ENCODE measurements around the gene MRGPRX3.

MRGPRX3 gene

DNA sequence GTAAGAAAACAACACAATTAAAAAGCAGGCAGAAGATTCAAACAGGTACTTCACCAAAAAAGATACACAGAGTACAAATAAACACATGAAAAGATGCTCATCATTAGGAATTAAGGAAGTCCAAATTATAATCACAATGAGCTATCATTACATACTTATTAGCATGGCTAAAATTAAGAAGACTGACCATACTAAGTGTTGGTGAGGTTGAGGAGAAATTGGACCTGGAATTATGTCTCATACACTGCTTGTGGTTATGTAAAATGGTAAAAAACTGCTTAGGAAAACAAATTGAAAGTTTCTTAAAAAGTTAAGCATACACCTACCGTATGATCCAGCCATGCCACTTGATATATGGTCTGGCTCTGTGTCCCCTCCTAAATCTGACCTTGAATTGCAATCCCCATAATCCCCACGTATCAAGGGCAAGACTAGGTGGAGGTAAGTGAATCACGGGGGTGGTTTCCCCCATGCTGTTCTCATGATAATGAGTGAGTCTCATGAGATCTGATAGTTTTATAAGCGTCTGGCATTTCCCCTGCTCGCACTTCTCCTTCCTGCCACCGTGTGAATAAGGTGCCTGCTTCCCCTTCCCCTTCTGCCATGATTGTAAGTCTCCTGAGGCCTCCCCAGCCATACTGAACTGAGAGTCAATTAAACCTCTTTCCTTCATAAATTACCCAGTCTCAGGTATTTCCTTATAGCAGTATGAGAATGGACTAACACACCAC lies 31.3 kb upstream of the MRGPRX3 start:
- Histone ChIP-seq H2AFZ (no peak overlapping the region), H3K4me1 (no peaks in the 10 kb centered on the region), H3K4me2 (ENCODE audit: low read length) (no peak overlapping the region), H3K27me3 (ENCODE audit: control insufficient read depth, insufficient read depth, low read length) (no peaks in the 10 kb centered on the region), H3K9me3 (ENCODE audit: control insufficient read depth, low read length) (no peaks in the 10 kb centered on the region), H3K4me3 (ENCODE audit: low read depth, low read length) (no peak overlapping the region), H3K79me2 (no peaks in the 10 kb centered on the region), H3K27ac (no peak overlapping the region), H3K36me3 (ENCODE audit: control insufficient read depth, insufficient read depth, low read length) (no peaks in the 10 kb centered on the region), H3K9ac (no peak overlapping the region)
- TF ChIP-seq, protein P1, sequence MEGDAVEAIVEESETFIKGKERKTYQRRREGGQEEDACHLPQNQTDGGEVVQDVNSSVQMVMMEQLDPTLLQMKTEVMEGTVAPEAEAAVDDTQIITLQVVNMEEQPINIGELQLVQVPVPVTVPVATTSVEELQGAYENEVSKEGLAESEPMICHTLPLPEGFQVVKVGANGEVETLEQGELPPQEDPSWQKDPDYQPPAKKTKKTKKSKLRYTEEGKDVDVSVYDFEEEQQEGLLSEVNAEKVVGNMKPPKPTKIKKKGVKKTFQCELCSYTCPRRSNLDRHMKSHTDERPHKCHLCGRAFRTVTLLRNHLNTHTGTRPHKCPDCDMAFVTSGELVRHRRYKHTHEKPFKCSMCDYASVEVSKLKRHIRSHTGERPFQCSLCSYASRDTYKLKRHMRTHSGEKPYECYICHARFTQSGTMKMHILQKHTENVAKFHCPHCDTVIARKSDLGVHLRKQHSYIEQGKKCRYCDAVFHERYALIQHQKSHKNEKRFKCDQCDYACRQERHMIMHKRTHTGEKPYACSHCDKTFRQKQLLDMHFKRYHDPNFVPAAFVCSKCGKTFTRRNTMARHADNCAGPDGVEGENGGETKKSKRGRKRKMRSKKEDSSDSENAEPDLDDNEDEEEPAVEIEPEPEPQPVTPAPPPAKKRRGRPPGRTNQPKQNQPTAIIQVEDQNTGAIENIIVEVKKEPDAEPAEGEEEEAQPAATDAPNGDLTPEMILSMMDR (IDR thresholded peaks at IDR 0.05), result no peak

DNA sequence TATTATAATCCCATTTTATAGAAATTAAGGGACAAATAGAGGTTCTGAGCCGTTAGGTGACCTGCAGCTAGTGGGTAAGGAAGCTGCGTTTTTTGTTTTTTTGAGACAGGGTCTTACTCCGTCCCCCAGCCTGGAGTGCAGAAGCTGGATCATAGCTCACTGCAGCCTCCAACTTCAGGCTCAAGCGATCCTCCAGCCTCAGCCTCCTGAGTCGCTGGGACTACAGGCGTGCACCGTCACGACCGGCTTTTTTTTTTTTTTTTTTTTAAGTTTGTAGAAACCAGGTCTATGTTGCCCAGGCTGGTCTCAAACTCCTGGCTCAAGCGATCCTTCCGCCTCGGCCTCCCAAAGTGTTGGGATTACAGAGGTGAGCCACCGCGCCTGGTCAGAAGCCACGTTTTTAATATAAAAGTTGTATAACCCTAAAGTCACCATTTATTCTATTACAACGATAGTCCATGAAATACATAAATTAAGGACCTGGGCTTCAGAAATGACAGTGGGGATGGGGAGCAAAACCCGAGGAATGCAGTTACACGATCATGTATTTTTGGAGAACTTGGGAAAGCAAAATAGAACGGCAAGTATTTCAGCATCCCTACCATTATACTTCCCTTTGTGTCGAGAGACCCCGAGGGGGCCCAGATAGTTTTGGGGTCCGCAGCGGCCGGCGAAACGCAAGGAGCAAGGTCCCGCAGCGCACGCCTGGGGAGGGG lies 27.1 kb upstream of the MRGPRX3 start:
- Histone ChIP-seq H3K27me3 (ENCODE audit: control insufficient read depth, insufficient read depth, low read length) (no peaks in the 10 kb centered on the region), H3K9ac (peak overlapping the region; percentile 11), H3K4me3 (ENCODE audit: low read depth, low read length) (peak overlapping the region; percentile 68), H3K27ac (no peak overlapping the region), H3K9me3 (ENCODE audit: control insufficient read depth, low read length) (no peaks in the 10 kb centered on the region), H3K4me2 (ENCODE audit: low read length) (peak overlapping the region; percentile 72), H2AFZ (peak overlapping the region; percentile 84), H3K4me1 (no peaks in the 10 kb centered on the region), H3K79me2 (no peaks in the 10 kb centered on the region), H3K36me3 (ENCODE audit: control insufficient read depth, insufficient read depth, low read length) (no peaks in the 10 kb centered on the region)
- TF ChIP-seq, protein P1 (IDR thresholded peaks at IDR 0.05), result no peak

DNA sequence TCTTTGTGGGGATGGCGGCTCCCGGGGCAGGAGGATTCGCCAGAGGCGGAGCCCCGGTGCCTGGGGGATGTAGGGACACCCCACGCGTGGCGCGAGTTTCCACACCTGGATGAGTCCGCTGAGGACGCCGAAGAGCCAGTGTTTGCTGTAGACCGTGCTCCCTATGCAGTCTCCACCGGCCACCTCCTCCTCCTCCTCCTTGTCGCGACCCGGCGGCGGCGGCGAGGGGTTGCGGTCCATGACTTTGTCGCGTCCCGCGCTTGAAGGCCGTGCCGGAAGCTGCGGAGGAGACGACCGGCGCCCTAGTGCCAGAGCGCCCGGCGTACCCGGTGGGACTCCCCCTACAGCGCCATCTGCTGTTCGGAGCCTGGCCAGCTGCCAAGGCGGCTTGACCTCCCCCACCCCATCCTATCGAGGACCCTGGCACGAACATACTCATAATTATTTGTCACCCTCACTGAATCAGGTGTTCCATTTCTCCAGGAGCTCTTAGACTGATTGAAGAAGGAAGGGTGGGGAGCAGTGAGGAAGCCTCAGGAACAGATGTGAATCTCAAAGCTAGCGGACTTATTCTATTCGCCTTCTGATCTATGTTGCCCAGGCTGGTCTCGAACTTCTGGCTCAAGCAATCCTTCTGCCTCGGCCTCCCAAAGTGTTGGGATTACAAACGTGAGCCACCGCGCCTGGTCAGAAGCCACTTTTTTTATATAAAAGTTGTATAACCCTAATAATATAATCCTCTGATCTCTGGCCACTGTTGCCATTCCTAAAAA lies 26.4 kb upstream of the MRGPRX3 start, which contains the start of gene SAAL1:
Gene SAAL1, minus strand, starts transcription at position 281 of the 773 bp plus-strand sequence. Its CDS starts 41 bp downstream, at position 240.
- Histone ChIP-seq H3K27ac (no peak within 1 kb of the TSS), H3K4me3 (ENCODE audit: low read depth, low read length) (peak within 1 kb of the TSS; percentile 68), H2AFZ (peak within 1 kb of the TSS; percentile 84), H3K27me3 (ENCODE audit: control insufficient read depth, insufficient read depth, low read length) (no peaks in the 10 kb centered on the region), H3K4me2 (ENCODE audit: low read length) (peak within 1 kb of the TSS; percentile 72), H3K9ac (peak within 1 kb of the TSS; percentile 11), H3K36me3 (ENCODE audit: control insufficient read depth, insufficient read depth, low read length) (no peaks in the 10 kb centered on the region), H3K79me2 (no peaks in the 10 kb centered on the region), H3K9me3 (ENCODE audit: control insufficient read depth, low read length) (no peaks in the 10 kb centered on the region), H3K4me1 (no peaks in the 10 kb centered on the region)
- TF ChIP-seq, protein P1 (IDR thresholded peaks at IDR 0.05), result peak; percentile 67

DNA sequence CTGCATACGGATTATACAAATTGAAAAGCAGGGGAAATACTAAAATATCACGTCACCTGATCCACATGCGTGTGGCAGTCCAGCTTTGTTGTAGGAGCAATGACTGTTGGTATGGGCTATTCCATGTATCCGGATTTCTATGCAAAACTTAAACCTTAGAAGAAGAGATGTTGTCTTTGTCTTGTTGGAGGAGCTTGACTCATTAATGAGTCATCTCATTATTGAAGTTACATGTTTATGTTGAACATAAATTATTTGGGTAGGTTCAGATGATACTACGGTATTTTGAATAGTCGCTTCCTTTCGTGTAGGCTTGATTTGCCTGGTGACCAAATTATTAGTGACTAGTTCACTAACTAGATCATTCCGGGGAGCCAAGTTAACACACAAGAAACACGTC lies 25.7 kb upstream of the MRGPRX3 start:
- Histone ChIP-seq H3K4me3 (ENCODE audit: low read depth, low read length) (no peak overlapping the region), H3K4me1 (no peaks in the 10 kb centered on the region), H3K9me3 (ENCODE audit: control insufficient read depth, low read length) (no peaks in the 10 kb centered on the region), H3K9ac (no peak overlapping the region), H2AFZ (peak overlapping the region; percentile 84), H3K27ac (no peak overlapping the region), H3K79me2 (no peaks in the 10 kb centered on the region), H3K27me3 (ENCODE audit: control insufficient read depth, insufficient read depth, low read length) (no peaks in the 10 kb centered on the region), H3K4me2 (ENCODE audit: low read length) (no peak overlapping the region), H3K36me3 (ENCODE audit: control insufficient read depth, insufficient read depth, low read length) (no peaks in the 10 kb centered on the region)
- TF ChIP-seq, protein P1 (IDR thresholded peaks at IDR 0.05), result no peak
